Measurements from ENCODE around the gene MAP3K15.
A peak's percentile ranks its signal among the peaks of the same experiment; 100 is the strongest.

The MAP3K15 gene

GRCh38 chrX:19372170-19372546 is 143.2 kb downstream of the MAP3K15 start:
- H3K36me3 ChIP-seq (ENCODE audit: insufficient read depth, low read length) = no peaks in the 10 kb centered on the region
- no peaks in the 10 kb centered on the region for H3K9me3 ChIP-seq (ENCODE audit: low read length)
- H3K9ac ChIP-seq (ENCODE audit: low read length) = no peak overlapping the region
- no peaks in the 10 kb centered on the region for H3K4me1 ChIP-seq (ENCODE audit: insufficient read depth, low read length, severe bottlenecking)
- H3K4me2 ChIP-seq (ENCODE audit: low read length) = no peak overlapping the region; the same call in 1 of the 2 replicates
- H3K27me3 ChIP-seq (ENCODE audit: insufficient read depth, low read length) = no peaks in the 10 kb centered on the region
- no peak overlapping the region for H3K27ac ChIP-seq (ENCODE audit: low read depth, low read length, poor library complexity, severe bottlenecking)
- H3K9me2 ChIP-seq (ENCODE audit: low read depth, low read length) = no peaks in the 10 kb centered on the region
- H2AFZ ChIP-seq (ENCODE audit: low read length) = no peak overlapping the region
- no peaks in the 10 kb centered on the region for H4K20me1 ChIP-seq (ENCODE audit: insufficient read depth, low read length)
- H3K4me3 ChIP-seq (ENCODE audit: low read depth, low read length, poor library complexity, severe bottlenecking) = no peak overlapping the region
- TF ChIP-seq EZH2 (IDR thresholded peaks at IDR 0.05; ENCODE audit: borderline replicate concordance, low read length) = no peak
- TF ChIP-seq CTCF (IDR thresholded peaks at IDR 0.05; ENCODE audit: low read length) = peak; percentile 64
- no peaks in the 10 kb centered on the region for H3K79me2 ChIP-seq (ENCODE audit: insufficient read depth, low read length)
- H3F3A ChIP-seq (ENCODE audit: insufficient read depth, low read length) = no peaks in the 10 kb centered on the region

- H3K79me2 ChIP-seq (ENCODE audit: insufficient read depth, low read length) = no peaks in the 10 kb centered on the region
- no peak overlapping the region for H3K9ac ChIP-seq (ENCODE audit: low read length)
- H3K27me3 ChIP-seq (ENCODE audit: insufficient read depth, low read length) = no peaks in the 10 kb centered on the region
- H3K4me3 ChIP-seq (ENCODE audit: low read depth, low read length, poor library complexity, severe bottlenecking) = no peak overlapping the region
- H3K36me3 ChIP-seq (ENCODE audit: insufficient read depth, low read length) = no peaks in the 10 kb centered on the region; the same call in 1 of the 2 replicates
- H3K4me2 ChIP-seq (ENCODE audit: low read length) = no peak overlapping the region
- H3K4me1 ChIP-seq (ENCODE audit: insufficient read depth, low read length, severe bottlenecking) = no peaks in the 10 kb centered on the region
- no peaks in the 10 kb centered on the region for H3F3A ChIP-seq (ENCODE audit: insufficient read depth, low read length)
- H2AFZ ChIP-seq (ENCODE audit: low read length) = no peak overlapping the region
- no peaks in the 10 kb centered on the region for H3K9me2 ChIP-seq (ENCODE audit: low read depth, low read length)
- no peak for TF ChIP-seq EZH2 (IDR thresholded peaks at IDR 0.05; ENCODE audit: borderline replicate concordance, low read length)
- no peak for TF ChIP-seq CTCF (IDR thresholded peaks at IDR 0.05; ENCODE audit: low read length)
- H3K27ac ChIP-seq (ENCODE audit: low read depth, low read length, poor library complexity, severe bottlenecking) = no peak overlapping the region
- H4K20me1 ChIP-seq (ENCODE audit: insufficient read depth, low read length) = no peaks in the 10 kb centered on the region
- H3K9me3 ChIP-seq (ENCODE audit: low read length) = no peaks in the 10 kb centered on the region
These were observed 145.2 kb downstream of the MAP3K15 start for GRCh38 chrX:19370061-19370460.

GRCh38 chrX:19368576-19368975 is 146.7 kb downstream of the MAP3K15 start:
- TF ChIP-seq CTCF (IDR thresholded peaks at IDR 0.05; ENCODE audit: low read length) (no peak), EZH2 (IDR thresholded peaks at IDR 0.05; ENCODE audit: borderline replicate concordance, low read length) (no peak)
- Histone ChIP-seq H2AFZ (ENCODE audit: low read length) (no peak overlapping the region), H3K9ac (ENCODE audit: low read length) (no peak overlapping the region), H3K27ac (ENCODE audit: low read depth, low read length, poor library complexity, severe bottlenecking) (no peak overlapping the region), H3K36me3 (ENCODE audit: insufficient read depth, low read length) (peaks cover 5% of the 10 kb centered on the region), H3K4me1 (ENCODE audit: insufficient read depth, low read length, severe bottlenecking) (no peaks in the 10 kb centered on the region), H3K4me2 (ENCODE audit: low read length) (no peak overlapping the region), H4K20me1 (ENCODE audit: insufficient read depth, low read length) (no peaks in the 10 kb centered on the region), H3K9me2 (ENCODE audit: low read depth, low read length) (no peaks in the 10 kb centered on the region), H3K27me3 (ENCODE audit: insufficient read depth, low read length) (no peaks in the 10 kb centered on the region), H3K9me3 (ENCODE audit: low read length) (no peaks in the 10 kb centered on the region), H3K79me2 (ENCODE audit: insufficient read depth, low read length) (no peaks in the 10 kb centered on the region), H3K4me3 (ENCODE audit: low read depth, low read length, poor library complexity, severe bottlenecking) (no peak overlapping the region), H3F3A (ENCODE audit: insufficient read depth, low read length) (no peaks in the 10 kb centered on the region)

Data from OCI-LY1 (cell line).